ENCODE results near the gene TRIM2. TPM values are rescaled to one million over a fixed set of nuclear protein-coding genes. Genes with fewer than 3 reads are reported as not detected.
"Not testable (repeated sequence)": the region's sequence is repeated elsewhere in the genome, so short reads cannot be mapped to it uniquely, and the experiment has no call there.

TRIM2 gene
- polyA plus RNA-seq, 1 donor (not counting 4 experiments of a cell fraction or from before 2014, with no cell fraction given), result 10.6 TPM

DNA sequence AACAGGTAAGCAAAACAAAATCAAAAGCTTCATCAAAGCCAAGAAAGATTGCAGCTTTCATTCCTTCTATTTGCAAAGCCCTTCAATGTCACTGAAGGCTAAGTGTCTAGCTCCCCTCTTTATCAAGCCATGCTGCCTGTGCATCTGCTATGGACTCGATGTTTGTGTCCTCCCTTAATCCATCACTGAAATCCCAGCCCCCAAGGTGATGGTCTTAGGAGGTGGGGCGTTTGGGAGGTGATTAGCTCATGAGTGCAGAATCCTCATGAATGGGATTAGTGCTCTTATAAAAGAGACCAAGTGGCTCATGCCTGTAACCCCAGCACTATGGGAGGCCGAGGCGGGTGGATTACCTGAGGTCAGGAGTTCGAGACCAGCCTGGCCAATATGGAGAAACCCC lies 6.9 kb upstream of the TRIM2 start:
- Histone ChIP-seq H3K4me1 (ENCODE audit: control insufficient read depth, extremely low read depth, insufficient read depth, low read length) (no peaks in the 10 kb centered on the region), H3K79me2 (ENCODE audit: control insufficient read depth, insufficient read depth, low read length) (no peaks in the 10 kb centered on the region), H3K9me1 (ENCODE audit: control insufficient read depth, extremely low read depth, insufficient read depth, low read length) (no peaks in the 10 kb centered on the region), H3K36me3 (ENCODE audit: control insufficient read depth in 2 of 2, extremely low read depth in 1 of 2, insufficient read depth in 2 of 2, low read length in 2 of 2) (no peaks in the 10 kb centered on the region), H3K4me3 (ENCODE audit: control insufficient read depth in 2 of 3, extremely low read depth in 1 of 3, insufficient read depth in 2 of 3, low read depth in 1 of 3, low read length in 3 of 3) (no peak overlapping the region), H4K20me1 (ENCODE audit: control insufficient read depth, extremely low read depth, insufficient read depth, low read length) (no peaks in the 10 kb centered on the region), H3K4me2 (ENCODE audit: control insufficient read depth, extremely low read depth, insufficient read depth, low read depth, low read length) (no peak overlapping the region), H3K27ac (ENCODE audit: control insufficient read depth, insufficient read depth, low read length) (no peak overlapping the region), H3K27me3 (ENCODE audit: control insufficient read depth, extremely low read depth, insufficient read depth, low read length) (no peaks in the 10 kb centered on the region), H3K9ac (ENCODE audit: control insufficient read depth, extremely low read depth, insufficient read depth, low read length) (no peak overlapping the region), H2AFZ (ENCODE audit: control insufficient read depth, low read length) (no peak overlapping the region), H3K9me3 (ENCODE audit: control insufficient read depth, low read depth, low read length) (no peaks in the 10 kb centered on the region)
- DNase-seq (ENCODE audit: low read depth, low spot score) (no peak), FAIRE-seq (no peak)
- dilution Hi-C loops (cut with MboI; ENCODE audit: extremely low pct_ligation_motif_present, low sequenced_read_pairs), result no loop called here
- no peak for TF ChIP-seq EZH2 (IDR thresholded peaks at IDR 0.05; ENCODE audit: low read length)
- TF ChIP-seq, protein P1, sequence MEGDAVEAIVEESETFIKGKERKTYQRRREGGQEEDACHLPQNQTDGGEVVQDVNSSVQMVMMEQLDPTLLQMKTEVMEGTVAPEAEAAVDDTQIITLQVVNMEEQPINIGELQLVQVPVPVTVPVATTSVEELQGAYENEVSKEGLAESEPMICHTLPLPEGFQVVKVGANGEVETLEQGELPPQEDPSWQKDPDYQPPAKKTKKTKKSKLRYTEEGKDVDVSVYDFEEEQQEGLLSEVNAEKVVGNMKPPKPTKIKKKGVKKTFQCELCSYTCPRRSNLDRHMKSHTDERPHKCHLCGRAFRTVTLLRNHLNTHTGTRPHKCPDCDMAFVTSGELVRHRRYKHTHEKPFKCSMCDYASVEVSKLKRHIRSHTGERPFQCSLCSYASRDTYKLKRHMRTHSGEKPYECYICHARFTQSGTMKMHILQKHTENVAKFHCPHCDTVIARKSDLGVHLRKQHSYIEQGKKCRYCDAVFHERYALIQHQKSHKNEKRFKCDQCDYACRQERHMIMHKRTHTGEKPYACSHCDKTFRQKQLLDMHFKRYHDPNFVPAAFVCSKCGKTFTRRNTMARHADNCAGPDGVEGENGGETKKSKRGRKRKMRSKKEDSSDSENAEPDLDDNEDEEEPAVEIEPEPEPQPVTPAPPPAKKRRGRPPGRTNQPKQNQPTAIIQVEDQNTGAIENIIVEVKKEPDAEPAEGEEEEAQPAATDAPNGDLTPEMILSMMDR (optimal IDR thresholded peaks at IDR 0.05 in 1 of 3, IDR thresholded peaks at IDR 0.05 in 1 of 3, conservative IDR thresholded peaks at IDR 0.05 in 1 of 3; ENCODE audit: extremely low read depth in 1 of 3, insufficient read depth in 2 of 3, low read length in 3 of 3), result no peak

GRCh38 chr4:153198719-153199118 lies 5.5 kb upstream of the TRIM2 start:
- TF ChIP-seq, protein P1 (optimal IDR thresholded peaks at IDR 0.05 in 1 of 3, IDR thresholded peaks at IDR 0.05 in 1 of 3, conservative IDR thresholded peaks at IDR 0.05 in 1 of 3; ENCODE audit: extremely low read depth in 1 of 3, insufficient read depth in 2 of 3, low read length in 3 of 3), result no peak
- TF ChIP-seq EZH2 (IDR thresholded peaks at IDR 0.05; ENCODE audit: low read length), result no peak
- Histone ChIP-seq H3K27ac (ENCODE audit: control insufficient read depth, insufficient read depth, low read length) (no peak overlapping the region), H3K36me3 (ENCODE audit: control insufficient read depth in 2 of 2, extremely low read depth in 1 of 2, insufficient read depth in 2 of 2, low read length in 2 of 2) (no peaks in the 10 kb centered on the region), H3K4me2 (ENCODE audit: control insufficient read depth, extremely low read depth, insufficient read depth, low read depth, low read length) (no peak overlapping the region), H3K4me3 (ENCODE audit: control insufficient read depth in 2 of 3, extremely low read depth in 1 of 3, insufficient read depth in 2 of 3, low read depth in 1 of 3, low read length in 3 of 3) (no peak overlapping the region), H2AFZ (ENCODE audit: control insufficient read depth, low read length) (no peak overlapping the region), H3K9me3 (ENCODE audit: control insufficient read depth, low read depth, low read length) (no peaks in the 10 kb centered on the region), H3K9ac (ENCODE audit: control insufficient read depth, extremely low read depth, insufficient read depth, low read length) (no peak overlapping the region), H3K9me1 (ENCODE audit: control insufficient read depth, extremely low read depth, insufficient read depth, low read length) (no peaks in the 10 kb centered on the region), H3K79me2 (ENCODE audit: control insufficient read depth, insufficient read depth, low read length) (no peaks in the 10 kb centered on the region), H3K4me1 (ENCODE audit: control insufficient read depth, extremely low read depth, insufficient read depth, low read length) (no peaks in the 10 kb centered on the region), H3K27me3 (ENCODE audit: control insufficient read depth, extremely low read depth, insufficient read depth, low read length) (no peaks in the 10 kb centered on the region), H4K20me1 (ENCODE audit: control insufficient read depth, extremely low read depth, insufficient read depth, low read length) (no peaks in the 10 kb centered on the region)
- DNase-seq (ENCODE audit: low read depth, low spot score), result no peak
- dilution Hi-C loops (cut with MboI; ENCODE audit: extremely low pct_ligation_motif_present, low sequenced_read_pairs), result no loop called here
- no peak for FAIRE-seq

GRCh38 chr4:153203746-153204145 lies 497 bp upstream of the TRIM2 start:
- H3K79me2 ChIP-seq (ENCODE audit: control insufficient read depth, insufficient read depth, low read length); H2AFZ ChIP-seq (ENCODE audit: control insufficient read depth, low read length); H3K27me3 ChIP-seq (ENCODE audit: control insufficient read depth, extremely low read depth, insufficient read depth, low read length); DNase-seq (ENCODE audit: low read depth, low spot score); H3K9ac ChIP-seq (ENCODE audit: control insufficient read depth, extremely low read depth, insufficient read depth, low read length); dilution Hi-C loops (cut with MboI; ENCODE audit: extremely low pct_ligation_motif_present, low sequenced_read_pairs); H4K20me1 ChIP-seq (ENCODE audit: control insufficient read depth, extremely low read depth, insufficient read depth, low read length); H3K36me3 ChIP-seq (ENCODE audit: control insufficient read depth in 2 of 2, extremely low read depth in 1 of 2, insufficient read depth in 2 of 2, low read length in 2 of 2); H3K4me1 ChIP-seq (ENCODE audit: control insufficient read depth, extremely low read depth, insufficient read depth, low read length); H3K9me1 ChIP-seq (ENCODE audit: control insufficient read depth, extremely low read depth, insufficient read depth, low read length); H3K4me3 ChIP-seq (ENCODE audit: control insufficient read depth in 2 of 3, extremely low read depth in 1 of 3, insufficient read depth in 2 of 3, low read depth in 1 of 3, low read length in 3 of 3); H3K4me2 ChIP-seq (ENCODE audit: control insufficient read depth, extremely low read depth, insufficient read depth, low read depth, low read length); H3K9me3 ChIP-seq (ENCODE audit: control insufficient read depth, low read depth, low read length); FAIRE-seq; H3K27ac ChIP-seq (ENCODE audit: control insufficient read depth, insufficient read depth, low read length): not testable (repeated sequence)
